MM.1S (cell line): ENCODE measurements around the gene FPR1.

Experiments
- DNase-seq: peaks from one replicate; pipeline ENCODE4 v3.0.0-alpha.2; 2015
- H2AFZ ChIP-seq: fragments of 300-600 bp; sonication (generic); 2 replicates; pipeline ENCODE4 v1.6.0; 2016; ENCODE audit warnings: antibody characterized with exemption, low read length
- H3F3A ChIP-seq: fragments of 300-600 bp; sonication (generic); 2 replicates; pipeline ENCODE4 v1.6.1; 2016; ENCODE audit warnings: mild to moderate bottlenecking, antibody characterized with exemption, low read length, moderate library complexity, mixed read lengths; ENCODE audit not compliant: insufficient read depth
- H3K27ac ChIP-seq: fragments of 300-600 bp; sonication (generic); 2 replicates; pipeline ENCODE4 v1.5.1; 2016; ENCODE audit warnings: mild to moderate bottlenecking, low read length
- H3K27me3 ChIP-seq: fragments of 300-600 bp; sonication (generic); replicated peaks from 2 replicates; pipeline ENCODE4 v1.6.0; 2016; ENCODE audit warnings: low read length; ENCODE audit not compliant: insufficient read depth
- H3K36me3 ChIP-seq: fragments of 300-600 bp; sonication (generic); replicated peaks from 2 replicates; pipeline ENCODE4 v1.6.1; 2016; ENCODE audit warnings: mild to moderate bottlenecking, low read length, mixed read lengths; ENCODE audit not compliant: insufficient read depth
- H3K4me1 ChIP-seq: fragments of 300-600 bp; sonication (generic); 2 replicates; pipeline ENCODE4 v1.6.1; 2016; ENCODE audit warnings: low read length, mixed read lengths
- H3K4me2 ChIP-seq: fragments of 300-600 bp; sonication (generic); 2 replicates; pipeline ENCODE4 v1.6.0; 2016; ENCODE audit warnings: low read depth, low read length
- H3K4me3 ChIP-seq: fragments of 300-600 bp; sonication (generic); 2 replicates; pipeline ENCODE4 v1.5.1; 2016; ENCODE audit warnings: low read length, mixed read lengths
- H3K79me2 ChIP-seq: fragments of 300-600 bp; sonication (generic); 2 replicates; pipeline ENCODE4 v1.6.1; 2016; ENCODE audit warnings: mixed run types, low read length, mixed read lengths
- H3K9ac ChIP-seq: fragments of 300-600 bp; sonication (generic); 2 replicates; pipeline ENCODE4 v1.6.1; 2016; ENCODE audit warnings: low read length, mixed read lengths
- H3K9me2 ChIP-seq: fragments of 300-600 bp; sonication (generic); replicated peaks from 2 replicates; pipeline ENCODE4 v1.6.1; 2016; ENCODE audit warnings: mild to moderate bottlenecking, low read length, mixed read lengths; ENCODE audit not compliant: insufficient read depth
- H3K9me3 ChIP-seq: fragments of 300-600 bp; sonication (generic); replicated peaks from 2 replicates; pipeline ENCODE4 v1.6.1; 2016; ENCODE audit warnings: mild to moderate bottlenecking, low read length, mixed read lengths; ENCODE audit not compliant: insufficient read depth
- H4K20me1 ChIP-seq: fragments of 300-600 bp; sonication (generic); 2 replicates; pipeline ENCODE4 v1.6.1; 2016; ENCODE audit warnings: mild to moderate bottlenecking, low read length, moderate library complexity, mixed read lengths; ENCODE audit not compliant: insufficient read depth
- EZH2 ChIP-seq: fragments of 300-600 bp; sonication (generic); optimal IDR thresholded peaks from 2 replicates; pipeline ENCODE3; 2017; ENCODE audit warnings: low read depth, mild to moderate bottlenecking, antibody characterized with exemption, low read length, mixed read lengths
- EZH2phosphoT487 ChIP-seq: fragments of 300-600 bp; sonication (generic); IDR thresholded peaks from 2 replicates; pipeline ENCODE4 v1.6.1; 2018; ENCODE audit warnings: antibody characterized with exemption, low read length
- TF ChIP-seq, protein P1 (sequence below): fragments of 300-600 bp; sonication (generic); IDR thresholded peaks from 2 replicates; pipeline ENCODE4 v1.5.1; 2016; ENCODE audit warnings: antibody characterized with exemption, low read length, mixed read lengths

Gene FPR1

DNA sequence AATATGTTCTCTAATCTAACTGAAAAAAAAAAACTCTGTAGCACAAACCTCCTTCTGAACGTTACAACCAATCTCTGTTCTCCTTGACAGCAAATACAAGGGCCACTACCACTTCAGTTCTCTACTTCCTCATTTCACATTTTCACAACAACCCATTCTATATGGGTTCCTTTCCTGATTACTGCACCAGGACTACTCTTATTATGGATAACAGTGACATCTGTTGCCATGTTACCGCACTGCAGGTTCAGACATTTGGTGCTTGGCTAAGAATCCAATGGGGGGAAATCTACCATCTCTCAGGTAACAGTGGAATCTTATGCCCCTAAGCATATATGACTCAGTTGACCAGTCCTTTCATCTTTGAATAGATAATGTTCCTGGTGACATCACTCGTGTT lies 31.7 kb upstream of the FPR1 start:
- no peak overlapping the region for H2AFZ ChIP-seq
- no peak overlapping the region for H3K9ac ChIP-seq
- no peak overlapping the region for H3K27ac ChIP-seq
- no peaks in the 10 kb centered on the region for H3F3A ChIP-seq
- no peak overlapping the region for H3K4me3 ChIP-seq
- no peaks in the 10 kb centered on the region for H3K36me3 ChIP-seq
- H3K4me2 ChIP-seq, result no peak overlapping the region
- H4K20me1 ChIP-seq, result no peaks in the 10 kb centered on the region
- H3K4me1 ChIP-seq, result no peaks in the 10 kb centered on the region
- no peaks in the 10 kb centered on the region for H3K27me3 ChIP-seq
- H3K79me2 ChIP-seq, result no peaks in the 10 kb centered on the region
- no peak for TF ChIP-seq EZH2
- TF ChIP-seq, protein P1, sequence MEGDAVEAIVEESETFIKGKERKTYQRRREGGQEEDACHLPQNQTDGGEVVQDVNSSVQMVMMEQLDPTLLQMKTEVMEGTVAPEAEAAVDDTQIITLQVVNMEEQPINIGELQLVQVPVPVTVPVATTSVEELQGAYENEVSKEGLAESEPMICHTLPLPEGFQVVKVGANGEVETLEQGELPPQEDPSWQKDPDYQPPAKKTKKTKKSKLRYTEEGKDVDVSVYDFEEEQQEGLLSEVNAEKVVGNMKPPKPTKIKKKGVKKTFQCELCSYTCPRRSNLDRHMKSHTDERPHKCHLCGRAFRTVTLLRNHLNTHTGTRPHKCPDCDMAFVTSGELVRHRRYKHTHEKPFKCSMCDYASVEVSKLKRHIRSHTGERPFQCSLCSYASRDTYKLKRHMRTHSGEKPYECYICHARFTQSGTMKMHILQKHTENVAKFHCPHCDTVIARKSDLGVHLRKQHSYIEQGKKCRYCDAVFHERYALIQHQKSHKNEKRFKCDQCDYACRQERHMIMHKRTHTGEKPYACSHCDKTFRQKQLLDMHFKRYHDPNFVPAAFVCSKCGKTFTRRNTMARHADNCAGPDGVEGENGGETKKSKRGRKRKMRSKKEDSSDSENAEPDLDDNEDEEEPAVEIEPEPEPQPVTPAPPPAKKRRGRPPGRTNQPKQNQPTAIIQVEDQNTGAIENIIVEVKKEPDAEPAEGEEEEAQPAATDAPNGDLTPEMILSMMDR, result no peak
- TF ChIP-seq EZH2phosphoT487, result no peak
- no peak for DNase-seq
- no peaks in the 10 kb centered on the region for H3K9me2 ChIP-seq
- 0 out of 2 replicates have a peak, but pooled peaks cover 3% of the 10 kb centered on the region for H3K9me3 ChIP-seq

DNA sequence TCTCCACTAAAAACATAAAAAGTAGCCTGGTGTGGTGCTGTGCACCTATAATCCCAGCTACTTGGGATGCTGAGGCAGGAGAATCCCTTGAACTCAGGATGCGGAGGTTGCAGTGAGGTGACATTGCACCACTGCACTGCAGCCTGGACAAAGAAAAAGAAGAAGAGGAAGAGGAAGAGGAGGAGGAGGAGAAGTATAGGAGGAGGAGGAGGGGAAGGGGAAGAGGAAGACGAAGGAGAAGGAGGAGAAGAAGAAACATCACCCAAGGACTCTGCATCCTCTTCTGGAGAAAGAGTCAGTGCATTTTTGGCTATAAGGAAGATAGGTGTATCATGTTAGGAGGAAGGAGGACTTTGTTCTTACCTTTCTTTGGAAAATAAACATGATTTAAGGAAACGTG lies 30.3 kb upstream of the FPR1 start:
- 0 out of 2 replicates have a peak, but pooled peaks cover 3% of the 10 kb centered on the region for H3K9me3 ChIP-seq
- H3F3A ChIP-seq, result no peaks in the 10 kb centered on the region
- no peaks in the 10 kb centered on the region for H3K36me3 ChIP-seq
- H2AFZ ChIP-seq, result no peak overlapping the region
- no peaks in the 10 kb centered on the region for H3K79me2 ChIP-seq
- no peak overlapping the region for H3K4me3 ChIP-seq
- TF ChIP-seq EZH2 (no peak), EZH2phosphoT487 (no peak)
- TF ChIP-seq, protein P1, result no peak
- DNase-seq, result no peak
- H4K20me1 ChIP-seq, result no peaks in the 10 kb centered on the region
- H3K9me2 ChIP-seq, result no peaks in the 10 kb centered on the region
- no peak overlapping the region for H3K27ac ChIP-seq
- no peak overlapping the region for H3K4me2 ChIP-seq
- H3K9ac ChIP-seq, result no peak overlapping the region
- H3K4me1 ChIP-seq, result no peaks in the 10 kb centered on the region
- no peaks in the 10 kb centered on the region for H3K27me3 ChIP-seq

DNA sequence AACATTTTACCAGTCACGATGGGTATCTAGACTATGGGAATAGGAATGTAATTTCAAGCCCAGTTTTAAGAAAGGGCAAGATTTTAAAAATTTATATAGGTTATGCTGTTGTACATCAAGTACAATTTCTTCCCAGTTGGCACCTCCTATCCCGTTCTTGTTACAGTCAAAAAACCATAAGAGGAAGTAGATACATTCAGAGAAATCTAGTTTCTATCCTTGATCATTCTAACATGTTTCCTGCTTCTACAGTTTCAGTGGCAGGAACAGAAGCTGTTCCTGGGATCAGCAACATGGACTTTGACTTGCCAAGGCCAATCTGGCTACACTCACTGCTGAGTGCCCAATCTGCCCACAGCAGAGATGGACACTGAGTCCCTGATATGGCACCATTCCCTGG lies 28.6 kb upstream of the FPR1 start:
- H3K4me3 ChIP-seq, result no peak overlapping the region
- no peaks in the 10 kb centered on the region for H4K20me1 ChIP-seq
- no peak overlapping the region for H3K9ac ChIP-seq
- H3K27me3 ChIP-seq, result no peaks in the 10 kb centered on the region
- no peaks in the 10 kb centered on the region for H3K9me2 ChIP-seq
- TF ChIP-seq EZH2phosphoT487, result no peak
- no peak for TF ChIP-seq EZH2
- TF ChIP-seq, protein P1, result no peak
- H3K27ac ChIP-seq, result no peak overlapping the region
- H3F3A ChIP-seq, result no peaks in the 10 kb centered on the region
- H3K4me2 ChIP-seq, result no peak overlapping the region
- H3K4me1 ChIP-seq, result no peaks in the 10 kb centered on the region
- no peaks in the 10 kb centered on the region for H3K36me3 ChIP-seq
- H3K79me2 ChIP-seq, result no peaks in the 10 kb centered on the region
- no peak overlapping the region for H2AFZ ChIP-seq
- no peaks in the 10 kb centered on the region; the same call in 1 of the 2 replicates for H3K9me3 ChIP-seq
- DNase-seq, result no peak
